OCI-LY7 (cell line): ENCODE results near the gene GPRIN3. TPM values are rescaled to one million over a fixed set of nuclear protein-coding genes. Genes with fewer than 3 reads are reported as not detected.

ENCODE experiments used
- BruUV-seq: library from RNA; stranded (reverse); fragments of 400-500 nt; replicated peaks from 2 replicates; lab custom pipeline; 2021; lab: Mats Ljungman, UMichigan
- CTCF ChIA-PET: fragments of 300-600 bp; sonication (Branson Sonifier 250); formaldehyde crosslinking; loops from one replicate; lab custom pipeline; 2022; ENCODE audit warnings: antibody characterized with exemption; ENCODE audit not compliant: unreplicated experiment; lab: Charles Lee
- POLR2A ChIA-PET: fragments of 300-600 bp; sonication (Branson Sonifier 250); formaldehyde crosslinking; loops from one replicate; lab custom pipeline; 2022; ENCODE audit warnings: antibody characterized with exemption; lab: Charles Lee
- DNase-seq: peaks from one replicate; pipeline ENCODE4 v3.0.0-alpha.2; 2015; ENCODE audit warnings: low spot score
- H2AFZ ChIP-seq: fragments of 200-600 bp; sonication (generic), shearing (Covaris generic); 2 replicates; pipeline ENCODE4 v1.6.1; 2014; ENCODE audit warnings: mild to moderate bottlenecking, antibody characterized with exemption, low read length, moderate library complexity
- H3K27ac ChIP-seq: fragments of 200-600 bp; sonication (generic); 2 replicates; pipeline ENCODE4 v1.5.1; 2014; ENCODE audit warnings: mixed run types, low read depth, mild to moderate bottlenecking, moderate library complexity, low read length, inconsistent platforms; ENCODE audit not compliant: poor library complexity, severe bottlenecking
- H3K36me3 ChIP-seq: fragments of 200-600 bp; sonication (generic); 2 replicates; pipeline ENCODE4 v1.6.1; 2014; ENCODE audit warnings: mild to moderate bottlenecking, antibody characterized with exemption, low read length, moderate library complexity, mixed read lengths; ENCODE audit not compliant: insufficient read depth
- H3K4me1 ChIP-seq: fragments of 200-600 bp; sonication (generic); 2 replicates; pipeline ENCODE4 v1.5.1; 2014; ENCODE audit warnings: mild to moderate bottlenecking, low read length; ENCODE audit not compliant: insufficient read depth, poor library complexity, severe bottlenecking
- H3K4me2 ChIP-seq: fragments of 200-600 bp; sonication (generic); 2 replicates; pipeline ENCODE4 v1.6.1; 2014; ENCODE audit warnings: mild to moderate bottlenecking, low read length
- H3K4me3 ChIP-seq: fragments of 200-600 bp; sonication (generic); 2 replicates; pipeline ENCODE4 v1.5.1; 2014; ENCODE audit warnings: mild to moderate bottlenecking, low read depth, low read length; ENCODE audit not compliant: poor library complexity, severe bottlenecking
- H3K79me2 ChIP-seq: fragments of 200-600 bp; sonication (generic); 2 replicates; pipeline ENCODE4 v1.6.1; 2016; ENCODE audit warnings: low read depth, mild to moderate bottlenecking, low read length, moderate library complexity, mixed read lengths; ENCODE audit not compliant: insufficient read depth
- H3K9me2 ChIP-seq: fragments of 200-600 bp; sonication (generic); 2 replicates; pipeline ENCODE4 v1.6.1; 2016; ENCODE audit warnings: mild to moderate bottlenecking, low read length, mixed read lengths; ENCODE audit not compliant: insufficient read depth
- H3K9me3 ChIP-seq: fragments of 200-600 bp; sonication (generic); 2 replicates; pipeline ENCODE4 v1.6.1; 2014; ENCODE audit warnings: mild to moderate bottlenecking, mixed run types, low read length, mixed read lengths
- H4K20me1 ChIP-seq: fragments of 200-600 bp; sonication (generic); 2 replicates; pipeline ENCODE4 v1.6.1; 2014; ENCODE audit warnings: mild to moderate bottlenecking, antibody characterized with exemption, low read length, moderate library complexity, mixed read lengths; ENCODE audit not compliant: insufficient read depth
- EZH2phosphoT487 ChIP-seq: fragments of 200-600 bp; sonication (generic); IDR thresholded peaks from 2 replicates; pipeline ENCODE4 v1.6.1; 2018; ENCODE audit warnings: low read depth, borderline replicate concordance, mild to moderate bottlenecking, mixed run types, antibody characterized with exemption, low read length, moderate library complexity, mixed read lengths
- intact Hi-C: fragments of 100-400 bp; cut with micrococcal nuclease; formaldehyde crosslinking; loops from one replicate; pipeline ENCODE4 v1.10.0; 2022; ENCODE audit not compliant: unreplicated experiment
- total RNA-seq, 2 experiments: library from RNA; depleted of rRNA in 1 of 2; stranded (reverse); fragments of >200 nt in 1 of 2; shearing (Covaris generic) in 1 of 2; gene quantifications; 2 replicates each; pipeline ENCODE4 v1.2.3, GENCODE V29; 2014 to 2022
- TF ChIP-seq, protein P1 (sequence below): fragments of 200-600 bp; sonication (generic); conservative IDR thresholded peaks from 2 replicates; pipeline ENCODE4 v1.5.1; 2014; ENCODE audit warnings: mild to moderate bottlenecking, antibody characterized with exemption, low read length, moderate library complexity, mixed read lengths

The GPRIN3 gene
- total RNA-seq, 2 experiments from 2014 or later, result 4.6 to 9.3 TPM

DNA sequence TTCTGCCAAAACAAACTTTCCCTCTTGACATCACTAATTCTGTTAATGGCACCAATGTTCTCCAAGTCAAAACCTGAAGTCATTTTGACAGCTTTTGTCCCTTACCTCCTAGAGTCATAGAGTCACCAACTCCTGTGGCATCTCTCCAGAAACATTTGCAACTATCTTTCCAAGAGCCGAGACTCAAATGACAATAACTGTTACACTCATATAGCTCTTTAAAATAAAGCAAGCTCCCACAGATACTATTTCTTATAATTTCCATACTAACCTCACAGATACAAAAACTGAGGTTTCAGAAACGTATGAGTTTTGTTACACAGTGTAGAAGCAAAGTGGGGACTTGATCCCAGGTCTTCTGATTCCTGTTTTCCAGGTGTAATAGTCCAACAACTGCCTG, 18.3 kb downstream of the GPRIN3 start:
- POLR2A ChIA-PET, result interaction anchor here (0.9 to 3.7 kb wide), 5 partner anchors 10 to 193 kb away, joined by 3 to 18 read pairs (median 4); no protein-coding TSS in a partner anchor

DNA sequence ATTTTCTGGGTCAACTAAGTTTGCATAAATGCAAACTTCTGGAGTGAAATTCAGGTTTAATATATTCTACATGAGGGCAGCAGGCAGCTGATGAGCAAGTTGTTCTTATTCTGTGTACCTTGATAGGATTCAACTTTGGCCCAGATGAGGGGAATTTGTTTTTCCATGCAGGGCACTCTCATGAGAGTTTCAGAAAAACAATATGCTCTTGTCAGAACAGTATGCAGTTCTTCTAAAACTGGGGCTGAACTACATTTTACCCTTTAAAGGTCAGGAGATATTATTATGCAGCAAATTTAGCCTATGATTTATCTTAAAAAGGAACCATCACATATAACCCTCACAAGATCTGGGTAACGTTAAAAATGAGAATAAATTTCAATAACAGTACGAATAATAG, 19.2 kb downstream of the GPRIN3 start:
- H2AFZ ChIP-seq, result no peak overlapping the region
- H3K9me3 ChIP-seq, result peaks cover 12% of the 10 kb centered on the region; the same call in 1 of the 2 replicates
- TF ChIP-seq EZH2phosphoT487, result no peak
- TF ChIP-seq, protein P1, sequence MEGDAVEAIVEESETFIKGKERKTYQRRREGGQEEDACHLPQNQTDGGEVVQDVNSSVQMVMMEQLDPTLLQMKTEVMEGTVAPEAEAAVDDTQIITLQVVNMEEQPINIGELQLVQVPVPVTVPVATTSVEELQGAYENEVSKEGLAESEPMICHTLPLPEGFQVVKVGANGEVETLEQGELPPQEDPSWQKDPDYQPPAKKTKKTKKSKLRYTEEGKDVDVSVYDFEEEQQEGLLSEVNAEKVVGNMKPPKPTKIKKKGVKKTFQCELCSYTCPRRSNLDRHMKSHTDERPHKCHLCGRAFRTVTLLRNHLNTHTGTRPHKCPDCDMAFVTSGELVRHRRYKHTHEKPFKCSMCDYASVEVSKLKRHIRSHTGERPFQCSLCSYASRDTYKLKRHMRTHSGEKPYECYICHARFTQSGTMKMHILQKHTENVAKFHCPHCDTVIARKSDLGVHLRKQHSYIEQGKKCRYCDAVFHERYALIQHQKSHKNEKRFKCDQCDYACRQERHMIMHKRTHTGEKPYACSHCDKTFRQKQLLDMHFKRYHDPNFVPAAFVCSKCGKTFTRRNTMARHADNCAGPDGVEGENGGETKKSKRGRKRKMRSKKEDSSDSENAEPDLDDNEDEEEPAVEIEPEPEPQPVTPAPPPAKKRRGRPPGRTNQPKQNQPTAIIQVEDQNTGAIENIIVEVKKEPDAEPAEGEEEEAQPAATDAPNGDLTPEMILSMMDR, result no peak
- ChIA-PET POLR2A (interaction anchor here (1.5 to 3.7 kb wide), 2 partner anchors 11 to 12 kb away, joined by 4 to 18 read pairs; no protein-coding TSS in a partner anchor), CTCF (no interaction called here)
- no peak for DNase-seq
- no peaks in the 10 kb centered on the region; the same call in 1 of the 2 replicates for H3K79me2 ChIP-seq
- no TSS peak for BruUV-seq
- H3K27ac ChIP-seq, result no peak overlapping the region
- H3K9me2 ChIP-seq, result no peaks in the 10 kb centered on the region
- H3K4me2 ChIP-seq, result no peak overlapping the region
- no peaks in the 10 kb centered on the region for H4K20me1 ChIP-seq
- H3K4me1 ChIP-seq, result peaks cover 34% of the 10 kb centered on the region
- intact Hi-C loops, result no loop called here
- no peak overlapping the region for H3K4me3 ChIP-seq
- peaks cover 7% of the 10 kb centered on the region; the same call in 1 of the 2 replicates for H3K36me3 ChIP-seq

More for the DNA sequence above, 18.3 kb downstream of the GPRIN3 start:
- Histone ChIP-seq H3K36me3 (peaks cover 7% of the 10 kb centered on the region; the same call in 1 of the 2 replicates), H3K79me2 (peaks cover 5% of the 10 kb centered on the region; the same call in 1 of the 2 replicates), H3K27ac (no peak overlapping the region), H3K4me3 (no peak overlapping the region), H3K4me1 (peaks cover 43% of the 10 kb centered on the region), H3K9me3 (peaks cover 12% of the 10 kb centered on the region; the same call in 1 of the 2 replicates), H2AFZ (no peak overlapping the region), H3K9me2 (no peaks in the 10 kb centered on the region), H4K20me1 (no peaks in the 10 kb centered on the region), H3K4me2 (no peak overlapping the region)
- no peak for DNase-seq
- TF ChIP-seq, protein P1, result no peak
- TF ChIP-seq EZH2phosphoT487, result no peak
- CTCF ChIA-PET, result interaction anchor here (1.2 kb wide), 1 partner anchor 10 kb away, joined by 3 read pairs; no protein-coding TSS in a partner anchor
- BruUV-seq, result no TSS peak
- intact Hi-C loops, result no loop called here

DNA sequence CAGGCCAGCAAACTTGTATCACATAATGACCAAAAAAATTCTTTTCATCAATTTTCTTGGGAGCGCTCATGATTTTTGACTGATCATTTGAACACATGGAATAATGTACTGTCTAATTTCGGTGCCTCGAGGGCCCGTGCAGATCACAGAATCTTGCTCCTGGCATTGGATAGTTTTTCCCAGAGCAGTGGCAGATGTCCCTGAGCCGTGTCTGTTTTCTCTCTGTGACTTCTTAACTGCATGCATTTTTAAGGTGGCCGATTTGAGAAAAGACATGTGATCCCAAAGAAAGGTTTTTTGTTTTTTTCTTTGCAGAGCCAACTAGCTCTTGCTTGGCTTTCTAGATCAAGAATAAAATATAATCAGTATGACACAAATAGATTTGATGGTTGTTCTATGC, 19.7 kb downstream of the GPRIN3 start:
- ChIA-PET CTCF (no interaction called here), POLR2A (interaction anchor here (1.1 to 2.3 kb wide), 3 partner anchors 11 to 27 kb away, joined by 4 to 8 read pairs (median 4); no protein-coding TSS in a partner anchor)
- H3K9me3 ChIP-seq, result peaks cover 12% of the 10 kb centered on the region; the same call in 1 of the 2 replicates
- intact Hi-C loops, result no loop called here
- no peaks in the 10 kb centered on the region for H3K9me2 ChIP-seq
- no peak for DNase-seq
- H2AFZ ChIP-seq, result no peak overlapping the region
- H3K4me1 ChIP-seq, result peaks cover 29% of the 10 kb centered on the region
- H3K79me2 ChIP-seq, result no peaks in the 10 kb centered on the region
- no TSS peak for BruUV-seq
- no peak overlapping the region for H3K4me3 ChIP-seq
- H4K20me1 ChIP-seq, result no peaks in the 10 kb centered on the region
- H3K4me2 ChIP-seq, result no peak overlapping the region
- peaks cover 7% of the 10 kb centered on the region; the same call in 1 of the 2 replicates for H3K36me3 ChIP-seq
- no peak overlapping the region for H3K27ac ChIP-seq
- TF ChIP-seq, protein P1, result no peak
- TF ChIP-seq EZH2phosphoT487, result no peak
